Muscle layer of colon (tissue), 2 donors: Measurements from ENCODE around the gene CCDC154.

ENCODE experiments used
- H3K27ac ChIP-seq: one replicate; pipeline ENCODE4 v1.7.0; 2013; ENCODE audit warnings: low read depth, mild to moderate bottlenecking, low read length, moderate library complexity
- H3K27me3 ChIP-seq, 2 donors: one replicate each; pipeline ENCODE4 v1.7.0; 2013; ENCODE audit warnings: low read length in 2 of 2, mild to moderate bottlenecking in 2 of 2; ENCODE audit not compliant: insufficient read depth in 2 of 2, control insufficient read depth in 1 of 2
- H3K36me3 ChIP-seq: one replicate; pipeline ENCODE4 v1.7.0; 2013; ENCODE audit warnings: mild to moderate bottlenecking, low read length; ENCODE audit not compliant: insufficient read depth
- H3K4me1 ChIP-seq: one replicate; pipeline ENCODE4 v1.7.0; 2013; ENCODE audit warnings: mild to moderate bottlenecking, low read length; ENCODE audit not compliant: insufficient read depth
- H3K4me3 ChIP-seq, 2 donors: one replicate each; pipeline ENCODE4 v1.7.0; 2013; ENCODE audit warnings: low read length in 2 of 2, low read depth in 1 of 2, mild to moderate bottlenecking in 1 of 2, moderate library complexity in 1 of 2
- H3K9ac ChIP-seq: one replicate; pipeline ENCODE4 v1.7.0; 2013; ENCODE audit warnings: low read length
- H3K9me3 ChIP-seq: one replicate; pipeline ENCODE4 v1.7.0; 2013; ENCODE audit warnings: mild to moderate bottlenecking, low read length
- donor health status: abdominal sarcoma.
- donor health status: Adenocarcinoma of cecum.

Gene CCDC154

GRCh38 chr16:1450218-1450617 lies 5.9 kb upstream of the CCDC154 start:
- Histone ChIP-seq H3K9ac (no peak overlapping the region), H3K4me1 (no peaks in the 10 kb centered on the region), H3K4me3 (no peak overlapping the region), H3K27ac (no peak overlapping the region), H3K36me3 (peaks cover 68% of the 10 kb centered on the region), H3K27me3 (no peaks in the 10 kb centered on the region), H3K9me3 (no peaks in the 10 kb centered on the region)

- Histone ChIP-seq H3K27ac (no peak overlapping the region), H3K4me3 (no peak overlapping the region), H3K27me3 (no peaks in the 10 kb centered on the region), H3K9me3 (no peaks in the 10 kb centered on the region), H3K9ac (no peak overlapping the region), H3K36me3 (peaks cover 61% of the 10 kb centered on the region), H3K4me1 (no peaks in the 10 kb centered on the region)
Measured at GRCh38 chr16:1449201-1449788, 4.9 kb upstream of the CCDC154 start.

GRCh38 chr16:1448536-1449116 lies 4.3 kb upstream of the CCDC154 start:
- Histone ChIP-seq H3K4me1 (no peaks in the 10 kb centered on the region), H3K4me3 (no peak overlapping the region), H3K9ac (no peak overlapping the region), H3K27me3 (no peaks in the 10 kb centered on the region), H3K27ac (no peak overlapping the region), H3K9me3 (no peaks in the 10 kb centered on the region), H3K36me3 (peaks cover 54% of the 10 kb centered on the region)

GRCh38 chr16:1447965-1448364 lies 3.6 kb upstream of the CCDC154 start:
- H3K9ac ChIP-seq: no peak overlapping the region

GRCh38 chr16:1446296-1447080 lies 2.1 kb upstream of the CCDC154 start:
- Histone ChIP-seq H3K27me3 (no peaks in the 10 kb centered on the region), H3K4me1 (no peaks in the 10 kb centered on the region), H3K4me3 (no peak overlapping the region), H3K27ac (no peak overlapping the region), H3K9ac (no peak overlapping the region), H3K9me3 (no peaks in the 10 kb centered on the region), H3K36me3 (peaks cover 40% of the 10 kb centered on the region)

More at GRCh38 chr16:1447965-1448364, 3.6 kb upstream of the CCDC154 start:
- peaks cover 49% of the 10 kb centered on the region for H3K36me3 ChIP-seq
- H3K9me3 ChIP-seq: no peaks in the 10 kb centered on the region
- H3K27me3 ChIP-seq: no peaks in the 10 kb centered on the region
- no peaks in the 10 kb centered on the region for H3K4me1 ChIP-seq
- H3K27ac ChIP-seq: no peak overlapping the region
- no peak overlapping the region for H3K4me3 ChIP-seq

- Histone ChIP-seq H3K27ac (no peak overlapping the region), H3K4me3 (no peak overlapping the region), H3K9ac (no peak overlapping the region), H3K27me3 (no peaks in the 10 kb centered on the region), H3K36me3 (peaks cover 32% of the 10 kb centered on the region), H3K4me1 (no peaks in the 10 kb centered on the region), H3K9me3 (no peaks in the 10 kb centered on the region)
Measured at GRCh38 chr16:1445518-1446203, 1.3 kb upstream of the CCDC154 start.

GRCh38 chr16:1444730-1445517 lies 568 bp upstream of the CCDC154 start:
- H3K9ac ChIP-seq: no peak overlapping the region
- H3K36me3 ChIP-seq: peaks cover 26% of the 10 kb centered on the region
- no peaks in the 10 kb centered on the region for H3K9me3 ChIP-seq
- H3K4me3 ChIP-seq: no peak overlapping the region
- no peak overlapping the region for H3K27ac ChIP-seq
- no peaks in the 10 kb centered on the region for H3K4me1 ChIP-seq
- no peaks in the 10 kb centered on the region for H3K27me3 ChIP-seq

- no peak overlapping the region for H3K4me3 ChIP-seq
- H3K9ac ChIP-seq: no peak overlapping the region
Measured at GRCh38 chr16:1443403-1443973, 868 bp downstream of the CCDC154 start.

GRCh38 chr16:1442697-1443096 lies 1.7 kb downstream of the CCDC154 start:
- no peak overlapping the region for H3K27ac ChIP-seq
- no peak overlapping the region for H3K9ac ChIP-seq
- no peaks in the 10 kb centered on the region for H3K4me1 ChIP-seq
- H3K36me3 ChIP-seq: peaks cover 6% of the 10 kb centered on the region
- no peaks in the 10 kb centered on the region for H3K9me3 ChIP-seq
- no peak overlapping the region for H3K4me3 ChIP-seq
- no peaks in the 10 kb centered on the region for H3K27me3 ChIP-seq

More at GRCh38 chr16:1443403-1443973, 868 bp downstream of the CCDC154 start:
- no peaks in the 10 kb centered on the region for H3K4me1 ChIP-seq
- H3K27ac ChIP-seq: no peak overlapping the region
- no peaks in the 10 kb centered on the region for H3K9me3 ChIP-seq
- H3K27me3 ChIP-seq: no peaks in the 10 kb centered on the region
- H3K36me3 ChIP-seq: peaks cover 13% of the 10 kb centered on the region

- peaks cover 6% of the 10 kb centered on the region for H3K36me3 ChIP-seq
- H3K4me1 ChIP-seq: no peaks in the 10 kb centered on the region
- no peak overlapping the region for H3K27ac ChIP-seq
- no peak overlapping the region for H3K4me3 ChIP-seq
- H3K9me3 ChIP-seq: no peaks in the 10 kb centered on the region
- no peaks in the 10 kb centered on the region for H3K27me3 ChIP-seq
- no peak overlapping the region for H3K9ac ChIP-seq
Measured at GRCh38 chr16:1441391-1441829, 2.9 kb downstream of the CCDC154 start.
